Nephron progenitor cell (in vitro differentiated cells): ENCODE data around the gene PACS2.

Experiments
- DNase-seq: peaks from one replicate; pipeline ENCODE4 v3.0.0; 2021
- H3K27ac Mint-ChIP-seq: 2 replicates; pipeline ENCODE4 v1.8.0; 2021; ENCODE audit warnings: mild to moderate bottlenecking, moderate library complexity, mixed read lengths
- H3K27me3 Mint-ChIP-seq: 2 replicates; pipeline ENCODE4 v1.8.0; 2021; ENCODE audit warnings: mild to moderate bottlenecking, low read depth, mixed read lengths; ENCODE audit not compliant: poor library complexity
- H3K36me3 Mint-ChIP-seq: 2 replicates; pipeline ENCODE4 v1.8.0; 2021; ENCODE audit warnings: low read depth, mixed read lengths
- H3K4me1 Mint-ChIP-seq: 2 replicates; pipeline ENCODE4 v1.8.0; 2021; ENCODE audit warnings: mixed read lengths
- H3K4me3 Mint-ChIP-seq: 2 replicates; pipeline ENCODE4 v1.8.0; 2021; ENCODE audit warnings: mild to moderate bottlenecking, moderate library complexity, mixed read lengths
- H3K9me3 Mint-ChIP-seq: 2 replicates; pipeline ENCODE4 v1.8.0; 2021; ENCODE audit warnings: mild to moderate bottlenecking, moderate library complexity, mixed read lengths
- TF ChIP-seq, protein P1 (sequence below): fragments of 200-600 bp; sonication (generic); IDR thresholded peaks from 2 replicates; pipeline ENCODE4 v1.5.0; 2021; ENCODE audit warnings: antibody characterized with exemption

PACS2 gene

DNA sequence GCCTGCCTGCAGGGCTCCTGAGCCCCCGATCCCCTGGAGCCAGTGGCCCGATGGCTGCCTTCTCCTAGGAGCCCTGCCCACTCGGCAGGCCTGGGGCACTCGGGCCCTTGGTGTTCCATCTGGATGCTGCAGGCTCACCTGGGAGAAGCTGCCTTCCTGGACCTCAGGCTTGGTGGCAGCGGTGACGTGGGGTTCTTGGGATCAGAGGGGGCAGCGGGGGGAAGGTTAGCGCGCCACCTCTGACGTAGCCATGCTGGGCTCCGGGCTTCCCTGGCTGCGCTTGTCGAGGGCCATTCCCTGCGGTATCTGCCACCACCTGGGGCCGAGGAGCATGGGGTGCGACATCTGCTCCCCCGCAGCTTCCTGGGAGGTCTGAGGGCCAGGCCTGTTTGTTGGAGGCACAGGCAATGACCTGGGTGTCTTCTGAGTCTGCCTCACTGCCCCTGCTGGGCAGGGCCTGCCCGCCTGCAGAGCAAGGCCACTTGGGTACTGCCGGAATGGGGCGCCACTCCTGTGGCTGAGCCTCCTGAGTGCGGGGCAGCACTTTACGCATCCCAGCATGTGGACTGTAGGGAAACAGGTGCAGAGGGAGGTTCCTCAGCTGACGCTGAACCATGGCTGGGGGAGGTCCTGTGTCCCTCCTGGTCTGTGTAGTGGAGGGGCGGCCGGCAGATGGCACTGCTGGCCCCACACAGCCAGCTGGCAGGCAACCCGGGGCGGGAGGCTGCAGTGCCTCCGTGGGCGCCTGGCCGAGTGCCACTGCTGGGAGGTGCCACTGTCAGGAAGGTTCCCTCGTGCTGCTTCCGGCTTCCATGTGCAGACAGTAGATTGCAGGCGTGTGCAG, 125.4 kb downstream of the PACS2 start:
- Mint-ChIP-seq H3K9me3 (peaks cover 15% of the 10 kb centered on the region), H3K27ac (no peak overlapping the region), H3K27me3 (no peaks in the 10 kb centered on the region), H3K4me1 (peaks cover 5% of the 10 kb centered on the region), H3K36me3 (peaks cover 42% of the 10 kb centered on the region), H3K4me3 (no peak overlapping the region)
- DNase-seq = no peak
- TF ChIP-seq, protein P1, sequence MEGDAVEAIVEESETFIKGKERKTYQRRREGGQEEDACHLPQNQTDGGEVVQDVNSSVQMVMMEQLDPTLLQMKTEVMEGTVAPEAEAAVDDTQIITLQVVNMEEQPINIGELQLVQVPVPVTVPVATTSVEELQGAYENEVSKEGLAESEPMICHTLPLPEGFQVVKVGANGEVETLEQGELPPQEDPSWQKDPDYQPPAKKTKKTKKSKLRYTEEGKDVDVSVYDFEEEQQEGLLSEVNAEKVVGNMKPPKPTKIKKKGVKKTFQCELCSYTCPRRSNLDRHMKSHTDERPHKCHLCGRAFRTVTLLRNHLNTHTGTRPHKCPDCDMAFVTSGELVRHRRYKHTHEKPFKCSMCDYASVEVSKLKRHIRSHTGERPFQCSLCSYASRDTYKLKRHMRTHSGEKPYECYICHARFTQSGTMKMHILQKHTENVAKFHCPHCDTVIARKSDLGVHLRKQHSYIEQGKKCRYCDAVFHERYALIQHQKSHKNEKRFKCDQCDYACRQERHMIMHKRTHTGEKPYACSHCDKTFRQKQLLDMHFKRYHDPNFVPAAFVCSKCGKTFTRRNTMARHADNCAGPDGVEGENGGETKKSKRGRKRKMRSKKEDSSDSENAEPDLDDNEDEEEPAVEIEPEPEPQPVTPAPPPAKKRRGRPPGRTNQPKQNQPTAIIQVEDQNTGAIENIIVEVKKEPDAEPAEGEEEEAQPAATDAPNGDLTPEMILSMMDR = no peak

DNA sequence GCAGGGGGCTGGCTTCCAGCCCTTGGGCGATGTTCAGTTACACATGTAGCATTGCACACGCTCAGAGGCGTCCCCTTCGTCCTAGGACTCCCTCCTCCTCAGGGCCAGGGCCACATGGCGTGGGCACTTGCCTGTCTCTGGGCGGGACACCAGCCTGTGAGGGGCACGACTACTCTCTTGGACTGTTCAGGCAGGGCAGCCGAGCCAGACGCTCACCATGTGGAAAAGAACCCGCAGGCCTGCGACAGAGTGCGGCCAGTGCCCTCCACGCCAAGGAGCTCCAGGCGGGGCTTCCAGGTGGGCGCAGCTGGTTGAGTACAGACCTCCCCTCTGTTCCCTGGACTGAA, 126.0 kb downstream of the PACS2 start:
- Mint-ChIP-seq H3K36me3 (peaks cover 36% of the 10 kb centered on the region), H3K27me3 (no peaks in the 10 kb centered on the region), H3K4me1 (peaks cover 7% of the 10 kb centered on the region), H3K4me3 (no peak overlapping the region), H3K27ac (no peak overlapping the region), H3K9me3 (peaks cover 9% of the 10 kb centered on the region)
- DNase-seq = no peak
- TF ChIP-seq, protein P1 = no peak

DNA sequence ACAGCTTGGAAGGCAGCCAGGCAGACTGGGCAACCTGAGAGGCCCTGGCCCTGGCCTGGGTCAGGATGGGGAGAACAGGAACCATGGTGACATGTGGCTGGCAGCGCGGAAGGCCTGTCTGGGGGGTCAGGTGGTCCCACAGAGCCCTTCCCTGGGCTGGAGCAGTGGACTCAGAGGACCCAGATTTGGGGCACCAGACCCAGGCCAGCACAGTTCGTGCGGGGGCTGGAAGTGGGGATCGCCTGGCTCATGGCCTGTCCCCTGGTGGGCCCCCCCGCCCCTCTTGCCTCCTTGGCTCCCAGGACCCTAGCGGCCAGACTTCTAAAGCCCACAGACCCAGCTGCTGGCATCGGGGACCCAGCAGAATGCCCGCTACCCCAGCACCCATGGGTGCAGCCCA, 126.4 kb downstream of the PACS2 start:
- TF ChIP-seq, protein P1 = no peak
- H3K4me1 Mint-ChIP-seq = peaks cover 11% of the 10 kb centered on the region
- H3K27me3 Mint-ChIP-seq = no peaks in the 10 kb centered on the region

DNA sequence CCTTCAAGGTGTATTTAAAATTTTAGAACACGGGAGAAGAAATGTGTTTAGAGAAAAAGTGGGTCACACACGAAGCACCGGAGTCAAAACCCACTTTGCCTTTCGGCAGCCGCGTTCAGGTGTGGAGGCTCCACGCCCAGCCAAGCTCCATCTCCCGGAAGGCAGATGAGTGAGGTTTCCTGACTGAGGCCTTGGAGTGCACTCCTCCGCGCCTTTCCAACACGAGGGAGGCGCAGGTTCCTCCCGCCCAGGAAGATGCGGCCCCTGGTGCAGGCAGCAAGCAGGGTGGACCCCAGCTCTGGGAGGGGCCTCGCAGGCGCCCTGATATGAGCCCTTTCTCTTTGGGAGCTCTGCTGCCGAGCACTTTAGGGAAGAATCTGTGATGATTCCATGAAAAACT, 127.6 kb downstream of the PACS2 start:
- H3K4me3 Mint-ChIP-seq = no peak overlapping the region

More for the DNA sequence above, 126.4 kb downstream of the PACS2 start:
- Mint-ChIP-seq H3K36me3 (peaks cover 31% of the 10 kb centered on the region), H3K9me3 (peaks cover 4% of the 10 kb centered on the region), H3K27ac (no peak overlapping the region), H3K4me3 (no peak overlapping the region)
- no peak for DNase-seq

DNA sequence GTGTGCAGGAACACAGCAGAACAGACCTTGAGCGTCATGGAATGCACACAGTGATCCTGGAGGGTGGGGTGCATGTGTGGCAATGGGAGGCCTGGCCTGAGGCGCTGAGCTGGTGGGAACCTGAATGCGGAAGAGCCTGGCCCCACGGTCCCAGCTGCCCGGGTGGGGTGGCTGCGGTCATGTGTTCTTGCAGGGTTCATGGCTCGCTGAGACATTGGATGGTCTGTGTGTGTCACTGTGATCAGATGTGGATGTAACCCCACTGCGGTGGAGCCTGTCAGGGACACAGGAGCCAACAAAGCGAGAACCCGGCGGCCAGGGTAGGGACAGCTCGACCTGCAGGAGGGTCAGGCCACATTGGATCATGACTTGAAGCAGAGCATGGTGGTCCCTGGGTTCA, 128.3 kb downstream of the PACS2 start:
- H3K9me3 Mint-ChIP-seq = no peaks in the 10 kb centered on the region
- no peaks in the 10 kb centered on the region for H3K27me3 Mint-ChIP-seq
- no peak overlapping the region for H3K4me3 Mint-ChIP-seq
- TF ChIP-seq, protein P1 = no peak
- peaks cover 20% of the 10 kb centered on the region for H3K36me3 Mint-ChIP-seq
- peaks cover 15% of the 10 kb centered on the region for H3K4me1 Mint-ChIP-seq
- H3K27ac Mint-ChIP-seq = peak overlapping the region; percentile 64
- DNase-seq = no peak

More for the DNA sequence above, 127.6 kb downstream of the PACS2 start:
- DNase-seq = no peak
- Mint-ChIP-seq H3K27me3 (no peaks in the 10 kb centered on the region), H3K36me3 (peaks cover 20% of the 10 kb centered on the region), H3K9me3 (no peaks in the 10 kb centered on the region), H3K4me1 (peaks cover 15% of the 10 kb centered on the region), H3K27ac (peak overlapping the region; percentile 64)
- TF ChIP-seq, protein P1 = no peak

- Mint-ChIP-seq H3K4me1 (peaks cover 15% of the 10 kb centered on the region), H3K4me3 (no peak overlapping the region), H3K27ac (no peak overlapping the region), H3K9me3 (no peaks in the 10 kb centered on the region), H3K36me3 (peaks cover 20% of the 10 kb centered on the region), H3K27me3 (no peaks in the 10 kb centered on the region)
- DNase-seq = no peak
- TF ChIP-seq, protein P1 = no peak
Observed at GRCh38 chr14:105444859-105445258, 130.3 kb downstream of the PACS2 start.
